OCI-LY3 (cell line): ENCODE measurements around the gene ZNF527.
"Not testable (repeated sequence)": the region's sequence is repeated elsewhere in the genome, so short reads cannot be mapped to it uniquely, and the experiment has no call there.

Source experiments
- H2AFZ ChIP-seq: fragments of 200-600, 300-600 bp; shearing (Covaris generic); 2 replicates; pipeline ENCODE4 v1.6.0; 2014; ENCODE audit warnings: antibody characterized with exemption, low read depth, low read length
- H3K27ac ChIP-seq: fragments of 200-600, 300-600 bp; sonication (generic); 2 replicates; pipeline ENCODE4 v1.5.1; 2014; ENCODE audit warnings: mild to moderate bottlenecking, low read length, moderate library complexity, mixed read lengths
- H3K27me3 ChIP-seq: fragments of 200-600, 300-600 bp; sonication (generic); 2 replicates; pipeline ENCODE4 v1.6.1; 2014; ENCODE audit warnings: low read depth, low read length, mixed read lengths
- H3K36me3 ChIP-seq: fragments of 200-600, 300-600 bp; sonication (generic); replicated peaks from 2 replicates; pipeline ENCODE3; 2014; ENCODE audit warnings: low read depth, low read length, mixed read lengths
- H3K4me1 ChIP-seq: fragments of 300-600, 200-600 bp; sonication (generic); 2 replicates; pipeline ENCODE4 v1.6.1; 2014; ENCODE audit warnings: low read length, mixed read lengths
- H3K4me2 ChIP-seq: fragments of 200-600, 300-600 bp; sonication (generic); 2 replicates; pipeline ENCODE4 v1.6.1; 2014; ENCODE audit warnings: low read length, mixed read lengths
- H3K4me3 ChIP-seq: fragments of 300-600, 200-600 bp; sonication (generic); 2 replicates; pipeline ENCODE4 v1.5.1; 2014; ENCODE audit warnings: antibody characterized with exemption, mild to moderate bottlenecking, low read length, moderate library complexity
- H3K79me2 ChIP-seq: fragments of 300-600, 200-600 bp; shearing (Covaris generic); 2 replicates; pipeline ENCODE4 v1.6.1; 2014; ENCODE audit warnings: mild to moderate bottlenecking, low read length, mixed read lengths
- H3K9ac ChIP-seq: fragments of 300-600, 200-600 bp; shearing (Covaris generic); 2 replicates; pipeline ENCODE4 v1.6.0; 2014; ENCODE audit warnings: mild to moderate bottlenecking, low read length, moderate library complexity
- H3K9me3 ChIP-seq: fragments of 200-600, 300-600 bp; shearing (Covaris generic); 2 replicates; pipeline ENCODE4 v1.6.1; 2014; ENCODE audit warnings: low read length, mixed read lengths; ENCODE audit not compliant: insufficient read depth
- H4K20me1 ChIP-seq: fragments of 200-600, 300-600 bp; sonication (generic); 2 replicates; pipeline ENCODE4 v1.6.1; 2016; ENCODE audit warnings: low read length, mixed read lengths; ENCODE audit not compliant: insufficient read depth
- EZH2phosphoT487 ChIP-seq: fragments of 200-600 bp; shearing (Covaris generic); IDR thresholded peaks from 2 replicates; pipeline ENCODE4 v1.6.1; 2018; ENCODE audit warnings: antibody characterized with exemption, mixed run types, low read depth
- TF ChIP-seq, protein P1 (sequence below): fragments of 200-600, 300-600 bp; sonication (generic); IDR thresholded peaks from 2 replicates; pipeline ENCODE4 v1.5.1; 2014; ENCODE audit warnings: antibody characterized with exemption, low read length, low read depth

ZNF527 gene

DNA sequence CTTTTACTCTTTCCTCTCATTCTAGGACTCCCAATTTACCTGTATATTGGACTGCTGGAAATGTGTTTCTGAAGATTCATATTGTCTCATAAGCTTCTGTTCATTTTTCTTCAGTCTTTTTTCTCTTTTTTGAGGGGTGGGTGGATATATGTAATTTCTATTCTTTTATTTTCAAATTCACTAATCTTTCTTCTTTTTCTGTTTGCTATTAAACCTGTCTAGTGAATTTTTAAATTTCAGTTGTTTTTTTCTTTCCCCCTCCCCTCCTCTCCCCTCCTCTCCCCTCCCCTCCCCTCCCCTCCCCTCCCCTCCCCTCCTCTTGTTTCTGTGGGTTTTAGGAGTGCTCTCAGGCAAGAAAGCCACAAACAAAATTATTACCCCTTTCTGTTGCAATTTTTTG lies 16.9 kb upstream of the ZNF527 start:
- Histone ChIP-seq H3K4me2 (no peak overlapping the region), H3K4me3 (no peak overlapping the region), H3K79me2 (no peaks in the 10 kb centered on the region), H3K4me1 (peaks cover 4% of the 10 kb centered on the region; the same call in 1 of the 2 replicates), H2AFZ (no peak overlapping the region), H4K20me1 (no peaks in the 10 kb centered on the region), H3K27me3 (no peaks in the 10 kb centered on the region), H3K27ac (no peak overlapping the region), H3K36me3 (peaks cover 76% of the 10 kb centered on the region), H3K9me3 (peaks cover 16% of the 10 kb centered on the region; the same call in 1 of the 2 replicates), H3K9ac (no peak overlapping the region)
- TF ChIP-seq, protein P1, sequence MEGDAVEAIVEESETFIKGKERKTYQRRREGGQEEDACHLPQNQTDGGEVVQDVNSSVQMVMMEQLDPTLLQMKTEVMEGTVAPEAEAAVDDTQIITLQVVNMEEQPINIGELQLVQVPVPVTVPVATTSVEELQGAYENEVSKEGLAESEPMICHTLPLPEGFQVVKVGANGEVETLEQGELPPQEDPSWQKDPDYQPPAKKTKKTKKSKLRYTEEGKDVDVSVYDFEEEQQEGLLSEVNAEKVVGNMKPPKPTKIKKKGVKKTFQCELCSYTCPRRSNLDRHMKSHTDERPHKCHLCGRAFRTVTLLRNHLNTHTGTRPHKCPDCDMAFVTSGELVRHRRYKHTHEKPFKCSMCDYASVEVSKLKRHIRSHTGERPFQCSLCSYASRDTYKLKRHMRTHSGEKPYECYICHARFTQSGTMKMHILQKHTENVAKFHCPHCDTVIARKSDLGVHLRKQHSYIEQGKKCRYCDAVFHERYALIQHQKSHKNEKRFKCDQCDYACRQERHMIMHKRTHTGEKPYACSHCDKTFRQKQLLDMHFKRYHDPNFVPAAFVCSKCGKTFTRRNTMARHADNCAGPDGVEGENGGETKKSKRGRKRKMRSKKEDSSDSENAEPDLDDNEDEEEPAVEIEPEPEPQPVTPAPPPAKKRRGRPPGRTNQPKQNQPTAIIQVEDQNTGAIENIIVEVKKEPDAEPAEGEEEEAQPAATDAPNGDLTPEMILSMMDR, result no peak
- no peak for TF ChIP-seq EZH2phosphoT487

DNA sequence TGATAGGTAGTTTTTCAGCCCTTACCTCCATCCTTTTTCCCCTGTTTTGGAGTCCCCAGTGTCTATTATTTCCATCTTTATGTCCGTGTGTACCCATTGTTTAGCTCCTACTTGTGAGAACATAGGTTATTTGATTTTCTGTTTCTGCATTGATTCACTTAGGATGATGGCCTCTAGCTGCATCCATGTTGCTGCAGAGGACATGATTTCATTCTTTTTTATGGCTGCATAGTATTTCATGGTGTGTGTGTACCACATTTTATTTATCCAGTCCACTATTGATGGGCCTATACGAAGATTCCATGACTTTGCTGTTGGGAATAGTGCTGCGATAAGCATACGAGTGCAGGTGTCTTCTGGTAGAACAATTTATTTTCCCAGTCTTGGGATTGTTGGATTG lies 15.0 kb upstream of the ZNF527 start:
- H3K27me3 ChIP-seq, result no peaks in the 10 kb centered on the region
- H3K9ac ChIP-seq, result no peak overlapping the region
- no peak overlapping the region for H3K4me3 ChIP-seq
- no peaks in the 10 kb centered on the region for H3K79me2 ChIP-seq
- H2AFZ ChIP-seq, result no peak overlapping the region
- H3K9me3 ChIP-seq, result peaks cover 16% of the 10 kb centered on the region; the same call in 1 of the 2 replicates
- no peaks in the 10 kb centered on the region for H4K20me1 ChIP-seq
- no peak overlapping the region for H3K27ac ChIP-seq
- H3K4me2 ChIP-seq, result no peak overlapping the region
- TF ChIP-seq, protein P1, result no peak
- no peak for TF ChIP-seq EZH2phosphoT487
- H3K36me3 ChIP-seq, result peaks cover 82% of the 10 kb centered on the region
- peaks cover 4% of the 10 kb centered on the region; the same call in 1 of the 2 replicates for H3K4me1 ChIP-seq

DNA sequence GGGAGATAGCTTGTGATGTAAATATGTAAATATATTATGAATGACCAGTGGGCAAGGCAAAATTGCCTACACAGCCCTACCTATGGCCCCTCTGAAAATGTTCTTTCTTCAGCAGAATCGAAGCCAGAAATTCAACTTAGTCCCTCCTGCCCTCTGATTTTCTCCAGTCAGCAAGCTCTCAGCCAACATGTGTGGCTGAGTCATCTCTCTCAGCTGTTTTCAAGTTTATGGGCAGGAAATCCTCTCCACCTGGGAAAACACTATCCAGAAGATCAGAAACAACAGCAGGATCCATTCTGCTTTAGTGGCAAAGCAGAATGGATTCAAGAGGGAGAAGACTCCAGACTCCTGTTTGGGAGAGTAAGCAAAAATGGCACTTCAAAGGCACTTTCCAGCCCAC lies 8.9 kb upstream of the ZNF527 start:
- Histone ChIP-seq H3K79me2 (no peaks in the 10 kb centered on the region), H3K4me2 (no peak overlapping the region), H3K27ac (no peak overlapping the region), H4K20me1 (no peaks in the 10 kb centered on the region), H3K9me3 (peaks cover 15% of the 10 kb centered on the region), H3K9ac (no peak overlapping the region), H3K4me1 (no peaks in the 10 kb centered on the region), H3K4me3 (no peak overlapping the region), H3K36me3 (peaks cover 69% of the 10 kb centered on the region), H3K27me3 (no peaks in the 10 kb centered on the region), H2AFZ (no peak overlapping the region)
- TF ChIP-seq EZH2phosphoT487, result no peak
- TF ChIP-seq, protein P1, result no peak

DNA sequence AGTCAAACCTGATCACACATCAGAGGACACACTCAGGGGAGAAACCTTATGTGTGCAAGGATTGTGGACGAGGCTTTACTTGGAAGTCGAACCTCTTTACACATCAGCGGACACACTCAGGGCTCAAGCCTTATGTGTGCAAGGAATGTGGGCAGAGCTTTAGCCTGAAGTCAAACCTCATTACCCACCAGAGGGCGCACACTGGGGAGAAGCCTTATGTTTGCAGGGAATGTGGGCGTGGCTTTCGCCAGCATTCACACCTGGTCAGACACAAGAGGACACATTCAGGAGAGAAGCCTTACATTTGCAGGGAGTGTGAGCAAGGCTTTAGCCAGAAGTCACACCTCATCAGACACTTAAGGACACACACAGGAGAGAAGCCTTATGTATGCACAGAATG lies 8.2 kb upstream of the ZNF527 start:
- no peak overlapping the region for H3K27ac ChIP-seq
- no peaks in the 10 kb centered on the region for H4K20me1 ChIP-seq
- peaks cover 12% of the 10 kb centered on the region for H3K9me3 ChIP-seq
- no peaks in the 10 kb centered on the region for H3K79me2 ChIP-seq
- H3K4me2 ChIP-seq, result no peak overlapping the region
- peaks cover 61% of the 10 kb centered on the region for H3K36me3 ChIP-seq
- no peak for TF ChIP-seq EZH2phosphoT487
- TF ChIP-seq, protein P1, result no peak
- H3K4me1 ChIP-seq, result no peaks in the 10 kb centered on the region
- H3K4me3 ChIP-seq, result no peak overlapping the region
- H3K9ac ChIP-seq, result no peak overlapping the region
- no peak overlapping the region for H2AFZ ChIP-seq
- H3K27me3 ChIP-seq, result no peaks in the 10 kb centered on the region

DNA sequence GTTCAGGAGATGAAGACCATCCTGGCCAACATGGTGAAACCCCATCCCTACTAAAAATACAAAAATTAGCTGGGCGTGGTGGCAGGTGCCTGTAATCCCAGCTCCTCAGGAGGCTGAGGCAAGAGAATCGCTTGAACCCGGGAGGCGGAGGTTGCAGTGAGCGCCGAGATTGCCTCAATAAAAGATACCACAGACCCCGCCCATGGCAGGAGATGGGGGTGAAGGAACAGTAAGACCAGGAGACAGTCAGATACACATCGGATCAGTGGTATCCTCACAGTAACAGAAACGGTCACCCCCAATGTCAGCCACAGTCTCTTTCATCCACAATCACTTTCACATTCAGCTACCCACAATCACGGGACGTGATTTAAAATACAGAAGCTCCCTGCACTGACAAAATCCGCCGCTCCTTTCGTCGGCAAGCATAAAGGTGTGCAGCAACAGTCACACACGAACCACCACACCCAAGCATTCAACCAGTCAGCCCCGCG lies 466 bp upstream of the ZNF527 start:
- Histone ChIP-seq H3K36me3 (peaks cover 30% of the 10 kb centered on the region), H3K27ac (peak overlapping the region; percentile 28), H3K9ac (peak overlapping the region; percentile 79), H3K9me3 (peaks cover 26% of the 10 kb centered on the region), H3K4me3 (peak overlapping the region; percentile 77), H3K4me2 (peak overlapping the region; percentile 73), H2AFZ (peak overlapping the region; percentile 96)
- not testable (repeated sequence) for H3K4me1 ChIP-seq, H3K27me3 ChIP-seq, H4K20me1 ChIP-seq, H3K79me2 ChIP-seq
